Transverse colon (tissue), 4 donors: ENCODE results near the gene MX2.

Source experiments
- EP300 ChIP-seq: sonication (generic); formaldehyde crosslinking; IDR thresholded peaks from one replicate; pipeline ENCODE4 v1.6.1; 2017; ENCODE audit warnings: antibody characterized with exemption, low read depth
- POLR2A ChIP-seq: fragments of 450-650 bp; IDR thresholded peaks from one replicate; pipeline ENCODE4 v1.6.1; 2016; ENCODE audit warnings: antibody characterized with exemption, mild to moderate bottlenecking, moderate library complexity
- POLR2AphosphoS5 ChIP-seq, 3 donors: sonication (generic); formaldehyde crosslinking; IDR thresholded peaks; one replicate each; pipeline ENCODE4 v1.6.1; 2016; ENCODE audit warnings: antibody characterized with exemption in 3 of 3
- TF ChIP-seq, protein P1 (sequence below), 5 experiments: fragments of 200-600 bp in 3 of 5; fragments of 450-650 bp in 2 of 5; sonication (generic) in 3 of 5; IDR thresholded peaks; 1 replicate in 2 of 5; 2 replicates in 3 of 5; pipeline ENCODE4 v1.5.1; 2016 to 2017; ENCODE audit warnings: antibody characterized with exemption in 5 of 5, inconsistent platforms in 3 of 5, mild to moderate bottlenecking in 2 of 5, moderate library complexity in 1 of 5

DNA sequence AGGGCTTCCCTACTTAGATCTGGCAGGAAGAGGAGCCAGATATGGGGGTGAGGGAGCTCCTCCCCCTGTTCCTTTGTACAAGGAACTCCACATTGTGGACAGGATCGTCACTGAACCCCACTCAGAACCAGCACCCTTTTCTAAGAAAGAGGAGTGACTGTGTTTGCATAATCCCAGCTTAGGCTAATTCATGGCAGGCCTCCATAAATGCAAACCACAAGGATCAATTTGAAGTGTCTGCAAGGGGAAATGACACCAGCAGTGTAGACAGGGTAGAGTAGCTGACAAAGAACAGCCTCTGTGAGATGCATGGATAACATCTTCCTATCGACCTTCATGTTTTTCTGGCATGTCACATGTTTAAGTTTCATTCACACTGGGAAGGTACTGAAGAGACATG lies 75.9 kb downstream of the MX2 start:
- TF ChIP-seq, protein P1, sequence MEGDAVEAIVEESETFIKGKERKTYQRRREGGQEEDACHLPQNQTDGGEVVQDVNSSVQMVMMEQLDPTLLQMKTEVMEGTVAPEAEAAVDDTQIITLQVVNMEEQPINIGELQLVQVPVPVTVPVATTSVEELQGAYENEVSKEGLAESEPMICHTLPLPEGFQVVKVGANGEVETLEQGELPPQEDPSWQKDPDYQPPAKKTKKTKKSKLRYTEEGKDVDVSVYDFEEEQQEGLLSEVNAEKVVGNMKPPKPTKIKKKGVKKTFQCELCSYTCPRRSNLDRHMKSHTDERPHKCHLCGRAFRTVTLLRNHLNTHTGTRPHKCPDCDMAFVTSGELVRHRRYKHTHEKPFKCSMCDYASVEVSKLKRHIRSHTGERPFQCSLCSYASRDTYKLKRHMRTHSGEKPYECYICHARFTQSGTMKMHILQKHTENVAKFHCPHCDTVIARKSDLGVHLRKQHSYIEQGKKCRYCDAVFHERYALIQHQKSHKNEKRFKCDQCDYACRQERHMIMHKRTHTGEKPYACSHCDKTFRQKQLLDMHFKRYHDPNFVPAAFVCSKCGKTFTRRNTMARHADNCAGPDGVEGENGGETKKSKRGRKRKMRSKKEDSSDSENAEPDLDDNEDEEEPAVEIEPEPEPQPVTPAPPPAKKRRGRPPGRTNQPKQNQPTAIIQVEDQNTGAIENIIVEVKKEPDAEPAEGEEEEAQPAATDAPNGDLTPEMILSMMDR (IDR thresholded peaks at IDR 0.05): no peak
- TF ChIP-seq POLR2A: no peak
- no peak for TF ChIP-seq EP300
- no peak for TF ChIP-seq POLR2AphosphoS5 (IDR thresholded peaks at IDR 0.05)
